Measurements from ENCODE around the gene DDIT4L.

Gene DDIT4L

GRCh38 chr4:100188829-100189228 is 1.4 kb downstream of the DDIT4L start:
- Histone ChIP-seq H3K4me1 (ENCODE audit: control insufficient read depth, insufficient read depth, low read length, unreplicated experiment) (peaks cover 4% of the 10 kb centered on the region), H3K79me2 (ENCODE audit: control insufficient read depth, insufficient read depth, low read length, unreplicated experiment) (no peaks in the 10 kb centered on the region), H3K27ac (ENCODE audit: low read depth, low read length) (no peak overlapping the region), H2AFZ (ENCODE audit: low read length, unreplicated experiment) (no peak overlapping the region), H3K4me3 (ENCODE audit: low read depth, low read length) (peak overlapping the region; percentile 85), H3K27me3 (ENCODE audit: insufficient read depth, low read length) (no peaks in the 10 kb centered on the region), H3K36me3 (ENCODE audit: insufficient read depth, low read length) (no peaks in the 10 kb centered on the region)

GRCh38 chr4:100187781-100188180 is 2.5 kb downstream of the DDIT4L start:
- H3K27ac ChIP-seq (ENCODE audit: low read depth, low read length), result no peak overlapping the region
- H3K4me3 ChIP-seq (ENCODE audit: low read depth, low read length), result no peak overlapping the region
- H2AFZ ChIP-seq (ENCODE audit: low read length, unreplicated experiment), result no peak overlapping the region
- peaks cover 4% of the 10 kb centered on the region for H3K4me1 ChIP-seq (ENCODE audit: control insufficient read depth, insufficient read depth, low read length, unreplicated experiment)
- H3K79me2 ChIP-seq (ENCODE audit: control insufficient read depth, insufficient read depth, low read length, unreplicated experiment), result no peaks in the 10 kb centered on the region
- no peaks in the 10 kb centered on the region for H3K36me3 ChIP-seq (ENCODE audit: insufficient read depth, low read length)
- H3K27me3 ChIP-seq (ENCODE audit: insufficient read depth, low read length), result no peaks in the 10 kb centered on the region

- H3K4me3 ChIP-seq (ENCODE audit: low read depth, low read length), result no peak overlapping the region
- no peaks in the 10 kb centered on the region for H3K36me3 ChIP-seq (ENCODE audit: insufficient read depth, low read length)
- no peaks in the 10 kb centered on the region for H3K4me1 ChIP-seq (ENCODE audit: control insufficient read depth, insufficient read depth, low read length, unreplicated experiment)
- H3K27ac ChIP-seq (ENCODE audit: low read depth, low read length), result no peak overlapping the region
- no peaks in the 10 kb centered on the region for H3K79me2 ChIP-seq (ENCODE audit: control insufficient read depth, insufficient read depth, low read length, unreplicated experiment)
- no peak overlapping the region for H2AFZ ChIP-seq (ENCODE audit: low read length, unreplicated experiment)
- H3K27me3 ChIP-seq (ENCODE audit: insufficient read depth, low read length), result no peaks in the 10 kb centered on the region
These were observed 5.5 kb downstream of the DDIT4L start for GRCh38 chr4:100184787-100185186.

- Histone ChIP-seq H3K27ac (ENCODE audit: low read depth, low read length) (no peak overlapping the region), H3K4me3 (ENCODE audit: low read depth, low read length) (no peak overlapping the region)
These were observed 12.4 kb downstream of the DDIT4L start for GRCh38 chr4:100177855-100178254.

GRCh38 chr4:100177126-100177525 is 13.1 kb downstream of the DDIT4L start:
- Histone ChIP-seq H3K4me3 (ENCODE audit: low read depth, low read length) (no peak overlapping the region), H3K36me3 (ENCODE audit: insufficient read depth, low read length) (no peaks in the 10 kb centered on the region), H3K4me1 (ENCODE audit: control insufficient read depth, insufficient read depth, low read length, unreplicated experiment) (no peaks in the 10 kb centered on the region), H3K79me2 (ENCODE audit: control insufficient read depth, insufficient read depth, low read length, unreplicated experiment) (no peaks in the 10 kb centered on the region), H2AFZ (ENCODE audit: low read length, unreplicated experiment) (no peak overlapping the region), H3K27me3 (ENCODE audit: insufficient read depth, low read length) (no peaks in the 10 kb centered on the region), H3K27ac (ENCODE audit: low read depth, low read length) (no peak overlapping the region)

More at GRCh38 chr4:100177855-100178254, 12.4 kb downstream of the DDIT4L start:
- Histone ChIP-seq H3K79me2 (ENCODE audit: control insufficient read depth, insufficient read depth, low read length, unreplicated experiment) (no peaks in the 10 kb centered on the region), H3K36me3 (ENCODE audit: insufficient read depth, low read length) (no peaks in the 10 kb centered on the region), H3K4me1 (ENCODE audit: control insufficient read depth, insufficient read depth, low read length, unreplicated experiment) (no peaks in the 10 kb centered on the region), H3K27me3 (ENCODE audit: insufficient read depth, low read length) (no peaks in the 10 kb centered on the region), H2AFZ (ENCODE audit: low read length, unreplicated experiment) (no peak overlapping the region)

GRCh38 chr4:100175858-100176257 is 14.4 kb downstream of the DDIT4L start:
- H3K79me2 ChIP-seq (ENCODE audit: control insufficient read depth, insufficient read depth, low read length, unreplicated experiment), result no peaks in the 10 kb centered on the region
- no peaks in the 10 kb centered on the region for H3K36me3 ChIP-seq (ENCODE audit: insufficient read depth, low read length)
- peaks cover 5% of the 10 kb centered on the region for H3K4me1 ChIP-seq (ENCODE audit: control insufficient read depth, insufficient read depth, low read length, unreplicated experiment)
- H3K4me3 ChIP-seq (ENCODE audit: low read depth, low read length), result no peak overlapping the region
- H3K27me3 ChIP-seq (ENCODE audit: insufficient read depth, low read length), result no peaks in the 10 kb centered on the region
- H3K27ac ChIP-seq (ENCODE audit: low read depth, low read length), result no peak overlapping the region
- no peak overlapping the region for H2AFZ ChIP-seq (ENCODE audit: low read length, unreplicated experiment)

GRCh38 chr4:100174985-100175383 is 15.3 kb downstream of the DDIT4L start:
- H3K27me3 ChIP-seq (ENCODE audit: insufficient read depth, low read length), result no peaks in the 10 kb centered on the region
- H3K27ac ChIP-seq (ENCODE audit: low read depth, low read length), result no peak overlapping the region
- no peak overlapping the region for H2AFZ ChIP-seq (ENCODE audit: low read length, unreplicated experiment)
- peaks cover 12% of the 10 kb centered on the region for H3K4me1 ChIP-seq (ENCODE audit: control insufficient read depth, insufficient read depth, low read length, unreplicated experiment)
- no peak overlapping the region for H3K4me3 ChIP-seq (ENCODE audit: low read depth, low read length)
- H3K36me3 ChIP-seq (ENCODE audit: insufficient read depth, low read length), result no peaks in the 10 kb centered on the region
- H3K79me2 ChIP-seq (ENCODE audit: control insufficient read depth, insufficient read depth, low read length, unreplicated experiment), result no peaks in the 10 kb centered on the region

GRCh38 chr4:100170986-100171385 is 19.3 kb downstream of the DDIT4L start:
- no peaks in the 10 kb centered on the region for H3K36me3 ChIP-seq (ENCODE audit: insufficient read depth, low read length)
- no peaks in the 10 kb centered on the region for H3K27me3 ChIP-seq (ENCODE audit: insufficient read depth, low read length)
- H3K4me3 ChIP-seq (ENCODE audit: low read depth, low read length), result no peak overlapping the region
- peaks cover 32% of the 10 kb centered on the region for H3K4me1 ChIP-seq (ENCODE audit: control insufficient read depth, insufficient read depth, low read length, unreplicated experiment)
- H3K79me2 ChIP-seq (ENCODE audit: control insufficient read depth, insufficient read depth, low read length, unreplicated experiment), result no peaks in the 10 kb centered on the region
- no peak overlapping the region for H2AFZ ChIP-seq (ENCODE audit: low read length, unreplicated experiment)
- no peak overlapping the region for H3K27ac ChIP-seq (ENCODE audit: low read depth, low read length)

- Histone ChIP-seq H3K27me3 (ENCODE audit: insufficient read depth, low read length) (no peaks in the 10 kb centered on the region), H3K4me1 (ENCODE audit: control insufficient read depth, insufficient read depth, low read length, unreplicated experiment) (peaks cover 32% of the 10 kb centered on the region), H3K4me3 (ENCODE audit: low read depth, low read length) (no peak overlapping the region), H2AFZ (ENCODE audit: low read length, unreplicated experiment) (peak overlapping the region; percentile 42), H3K79me2 (ENCODE audit: control insufficient read depth, insufficient read depth, low read length, unreplicated experiment) (no peaks in the 10 kb centered on the region), H3K27ac (ENCODE audit: low read depth, low read length) (peak overlapping the region; percentile 65), H3K36me3 (ENCODE audit: insufficient read depth, low read length) (no peaks in the 10 kb centered on the region)
These were observed 20.5 kb downstream of the DDIT4L start for GRCh38 chr4:100169491-100170485.

- H3K79me2 ChIP-seq (ENCODE audit: control insufficient read depth, insufficient read depth, low read length, unreplicated experiment), result no peaks in the 10 kb centered on the region
- H3K4me3 ChIP-seq (ENCODE audit: low read depth, low read length), result peak overlapping the region; percentile 64
- peaks cover 32% of the 10 kb centered on the region for H3K4me1 ChIP-seq (ENCODE audit: control insufficient read depth, insufficient read depth, low read length, unreplicated experiment)
- peak overlapping the region; percentile 81 for H2AFZ ChIP-seq (ENCODE audit: low read length, unreplicated experiment)
- H3K27ac ChIP-seq (ENCODE audit: low read depth, low read length), result peak overlapping the region; percentile 73
- no peaks in the 10 kb centered on the region for H3K36me3 ChIP-seq (ENCODE audit: insufficient read depth, low read length)
- no peaks in the 10 kb centered on the region for H3K27me3 ChIP-seq (ENCODE audit: insufficient read depth, low read length)
These were observed 21.7 kb downstream of the DDIT4L start for GRCh38 chr4:100168521-100168920.

Data from ACC112 (cell line).